Neural progenitor cell (in vitro differentiated cells): ENCODE measurements around the gene HDDC2. TPM values are rescaled to one million over a fixed set of nuclear protein-coding genes. Genes with fewer than 3 reads are reported as not detected.

Source experiments
- DNase-seq: peaks from one replicate; pipeline ENCODE4 v3.0.0-alpha.2; 2016; ENCODE audit warnings: low spot score
- H2AFZ ChIP-seq: fragments of 200-600 bp; sonication (generic); replicated peaks from 2 replicates; pipeline ENCODE4 v1.6.1; 2016; ENCODE audit warnings: antibody characterized with exemption
- H3F3A ChIP-seq: fragments of 200-600 bp; sonication (generic); 2 replicates; pipeline ENCODE4 v1.6.1; 2016; ENCODE audit warnings: antibody characterized with exemption, low read depth
- H3K27ac ChIP-seq: fragments of 200-600 bp; sonication (generic); 2 replicates; pipeline ENCODE4 v1.5.1; 2016; ENCODE audit warnings: mild to moderate bottlenecking
- H3K27me3 ChIP-seq: fragments of 200-600 bp; sonication (generic); 2 replicates; pipeline ENCODE4 v1.6.1; 2016; ENCODE audit warnings: mild to moderate bottlenecking, moderate library complexity
- H3K36me3 ChIP-seq: fragments of 200-600 bp; sonication (generic); 2 replicates; pipeline ENCODE4 v1.5.1; 2016
- H3K4me1 ChIP-seq: fragments of 200-600 bp; sonication (generic); 2 replicates; pipeline ENCODE4 v1.6.1; 2016; ENCODE audit warnings: mixed run types
- H3K4me2 ChIP-seq: fragments of 200-600 bp; sonication (generic); 2 replicates; pipeline ENCODE4 v1.6.1; 2016
- H3K4me3 ChIP-seq: fragments of 200-600 bp; sonication (generic); 2 replicates; pipeline ENCODE4 v1.5.1; 2016
- H3K79me2 ChIP-seq: fragments of 200-600 bp; sonication (generic); 2 replicates; pipeline ENCODE4 v1.6.1; 2016; ENCODE audit warnings: low read depth
- H3K9ac ChIP-seq: fragments of 200-600 bp; sonication (generic); 2 replicates; pipeline ENCODE4 v1.6.1; 2016
- H3K9me3 ChIP-seq: fragments of 200-600 bp; sonication (generic); 2 replicates; pipeline ENCODE4 v1.5.1; 2016; ENCODE audit warnings: low read depth
- H4K20me1 ChIP-seq: fragments of 200-600 bp; sonication (generic); 2 replicates; pipeline ENCODE4 v1.6.1; 2016; ENCODE audit warnings: low read depth
- H3K27ac Mint-ChIP-seq: 3 replicates; pipeline ENCODE4 v1.8.0; 2021; ENCODE audit warnings: mixed read lengths
- H3K27me3 Mint-ChIP-seq: 2 replicates; pipeline ENCODE4 v1.8.0; 2022; ENCODE audit warnings: low read depth, mild to moderate bottlenecking, inconsistent platforms, moderate library complexity, mixed read lengths; ENCODE audit not compliant: insufficient read depth
- H3K36me3 Mint-ChIP-seq: 3 replicates; pipeline ENCODE4 v1.8.0; 2021; ENCODE audit warnings: mixed read lengths
- H3K4me1 Mint-ChIP-seq: 3 replicates; pipeline ENCODE4 v1.8.0; 2021; ENCODE audit warnings: mixed read lengths
- H3K4me3 Mint-ChIP-seq: 3 replicates; pipeline ENCODE4 v1.8.0; 2021; ENCODE audit warnings: mild to moderate bottlenecking, moderate library complexity, mixed read lengths
- H3K9me3 Mint-ChIP-seq: 3 replicates; pipeline ENCODE4 v1.8.0; 2020; ENCODE audit warnings: mixed read lengths
- EZH2 ChIP-seq: fragments of 200-600 bp; sonication (generic); IDR thresholded peaks from 2 replicates; pipeline ENCODE4 v1.6.1; 2017; ENCODE audit warnings: antibody characterized with exemption, mild to moderate bottlenecking, moderate library complexity
- EZH2phosphoT487 ChIP-seq: fragments of 200-600 bp; sonication (generic); IDR thresholded peaks from 2 replicates; pipeline ENCODE4 v1.6.1; 2017; ENCODE audit warnings: antibody characterized with exemption
- total RNA-seq: library from RNA; depleted of rRNA; stranded (reverse); fragments of >200 nt; gene quantifications from 2 replicates; pipeline ENCODE4 v1.2.3, GENCODE V29; 2015; ENCODE audit warnings: low replicate concordance
- TF ChIP-seq, protein P1 (sequence below): fragments of 200-600 bp; sonication (generic); IDR thresholded peaks from 2 replicates; pipeline ENCODE4 v1.5.1; 2017; ENCODE audit warnings: antibody characterized with exemption, mild to moderate bottlenecking

Gene HDDC2
- total RNA-seq, 1 donor from 2014 or later = 114 TPM

DNA sequence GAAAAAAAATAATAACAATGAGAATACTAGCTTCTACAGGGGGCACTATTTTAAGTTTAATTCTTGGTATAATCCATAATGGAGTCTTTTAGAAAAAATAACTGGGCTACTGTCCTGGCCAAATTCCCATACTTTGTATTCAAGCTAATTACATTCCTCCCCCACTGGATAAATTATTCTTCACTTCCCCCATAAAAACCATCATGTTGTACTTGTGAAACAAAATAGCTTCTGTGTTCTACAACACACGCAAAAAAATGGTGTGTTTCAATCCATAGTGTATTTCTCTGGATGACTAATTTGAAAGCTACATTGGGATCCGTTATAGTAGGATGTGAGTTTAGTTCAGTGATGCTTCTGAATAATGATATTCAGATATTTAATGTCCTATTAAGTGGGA is 21.6 kb upstream of the HDDC2 start:
- Histone ChIP-seq H4K20me1 (no peaks in the 10 kb centered on the region), H3F3A (no peaks in the 10 kb centered on the region)
- peaks cover 4% of the 10 kb centered on the region for H3K27me3 Mint-ChIP-seq

DNA sequence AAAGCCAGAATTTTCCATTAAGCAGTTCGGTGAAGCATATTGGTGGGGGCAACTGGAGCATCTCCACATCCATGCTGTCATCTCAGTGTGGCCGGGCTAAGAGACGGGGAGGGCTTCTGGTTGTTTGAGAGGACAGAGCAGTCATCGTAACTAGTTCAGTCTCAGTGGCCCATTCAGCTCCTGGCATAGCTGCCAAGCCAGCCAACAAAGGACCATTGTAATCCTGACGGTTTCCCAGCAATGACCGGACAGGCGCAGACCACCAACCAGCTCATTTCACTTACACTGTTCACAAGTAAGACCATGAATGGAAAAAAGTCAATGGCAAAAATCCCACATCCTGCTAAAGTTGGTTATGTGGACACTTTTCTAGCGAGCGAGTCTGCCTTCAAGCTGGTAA is 14.9 kb upstream of the HDDC2 start:
- Histone ChIP-seq H3K9me3 (no peaks in the 10 kb centered on the region), H4K20me1 (no peaks in the 10 kb centered on the region), H3K9ac (no peak overlapping the region), H3K4me2 (no peak overlapping the region), H2AFZ (no peak overlapping the region), H3K4me1 (no peaks in the 10 kb centered on the region), H3K4me3 (no peak overlapping the region), H3F3A (no peaks in the 10 kb centered on the region), H3K36me3 (no peaks in the 10 kb centered on the region), H3K27ac (no peak overlapping the region), H3K27me3 (no peaks in the 10 kb centered on the region), H3K79me2 (no peaks in the 10 kb centered on the region)
- H3K36me3 Mint-ChIP-seq = no peaks in the 10 kb centered on the region
- TF ChIP-seq EZH2phosphoT487 (no peak), EZH2 (no peak)
- TF ChIP-seq, protein P1, sequence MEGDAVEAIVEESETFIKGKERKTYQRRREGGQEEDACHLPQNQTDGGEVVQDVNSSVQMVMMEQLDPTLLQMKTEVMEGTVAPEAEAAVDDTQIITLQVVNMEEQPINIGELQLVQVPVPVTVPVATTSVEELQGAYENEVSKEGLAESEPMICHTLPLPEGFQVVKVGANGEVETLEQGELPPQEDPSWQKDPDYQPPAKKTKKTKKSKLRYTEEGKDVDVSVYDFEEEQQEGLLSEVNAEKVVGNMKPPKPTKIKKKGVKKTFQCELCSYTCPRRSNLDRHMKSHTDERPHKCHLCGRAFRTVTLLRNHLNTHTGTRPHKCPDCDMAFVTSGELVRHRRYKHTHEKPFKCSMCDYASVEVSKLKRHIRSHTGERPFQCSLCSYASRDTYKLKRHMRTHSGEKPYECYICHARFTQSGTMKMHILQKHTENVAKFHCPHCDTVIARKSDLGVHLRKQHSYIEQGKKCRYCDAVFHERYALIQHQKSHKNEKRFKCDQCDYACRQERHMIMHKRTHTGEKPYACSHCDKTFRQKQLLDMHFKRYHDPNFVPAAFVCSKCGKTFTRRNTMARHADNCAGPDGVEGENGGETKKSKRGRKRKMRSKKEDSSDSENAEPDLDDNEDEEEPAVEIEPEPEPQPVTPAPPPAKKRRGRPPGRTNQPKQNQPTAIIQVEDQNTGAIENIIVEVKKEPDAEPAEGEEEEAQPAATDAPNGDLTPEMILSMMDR = no peak
- H3K4me1 Mint-ChIP-seq = peaks cover 7% of the 10 kb centered on the region
- DNase-seq = peak; percentile 67
- peaks cover 2% of the 10 kb centered on the region for H3K27me3 Mint-ChIP-seq
- no peaks in the 10 kb centered on the region for H3K9me3 Mint-ChIP-seq
- H3K27ac Mint-ChIP-seq = no peak overlapping the region
- H3K4me3 Mint-ChIP-seq = no peak overlapping the region

More for the DNA sequence above, 21.6 kb upstream of the HDDC2 start:
- no peaks in the 10 kb centered on the region for H3K36me3 ChIP-seq
- no peaks in the 10 kb centered on the region for H3K4me1 Mint-ChIP-seq
- TF ChIP-seq, protein P1 = no peak
- TF ChIP-seq EZH2 (no peak), EZH2phosphoT487 (no peak)
- H3K9me3 ChIP-seq = no peaks in the 10 kb centered on the region
- H3K4me1 ChIP-seq = no peaks in the 10 kb centered on the region
- no peaks in the 10 kb centered on the region for H3K9me3 Mint-ChIP-seq
- H3K27ac ChIP-seq = no peak overlapping the region
- no peaks in the 10 kb centered on the region for H3K36me3 Mint-ChIP-seq
- no peak overlapping the region for H3K4me2 ChIP-seq
- no peaks in the 10 kb centered on the region for H3K27me3 ChIP-seq
- no peak overlapping the region for H3K4me3 Mint-ChIP-seq
- H3K9ac ChIP-seq = no peak overlapping the region
- DNase-seq = no peak
- H2AFZ ChIP-seq = no peak overlapping the region
- H3K4me3 ChIP-seq = no peak overlapping the region
- H3K79me2 ChIP-seq = no peaks in the 10 kb centered on the region
- no peak overlapping the region for H3K27ac Mint-ChIP-seq

DNA sequence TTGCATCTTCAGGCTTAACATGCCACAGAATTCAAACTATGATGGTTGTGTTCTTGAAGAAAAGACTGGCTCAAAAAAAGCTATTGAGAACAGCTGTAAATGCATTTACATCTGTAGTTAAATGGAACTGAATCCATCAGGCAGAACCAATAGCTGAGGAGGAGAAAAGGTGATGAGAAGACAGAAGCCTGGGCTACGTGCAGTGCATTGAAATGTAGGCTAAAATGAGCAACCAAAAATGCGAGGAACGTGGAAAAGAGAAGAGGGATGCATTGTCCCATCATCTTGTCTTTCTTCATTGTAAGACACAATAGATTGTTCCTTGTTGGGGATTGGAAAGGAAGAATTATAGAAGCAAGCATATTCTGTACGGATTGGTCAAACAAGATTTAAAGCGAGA is 13.8 kb upstream of the HDDC2 start:
- no peak overlapping the region for H2AFZ ChIP-seq
- H3K9ac ChIP-seq = no peak overlapping the region
- no peaks in the 10 kb centered on the region for H3K36me3 Mint-ChIP-seq
- no peak overlapping the region for H3K4me3 Mint-ChIP-seq
- H3K27ac ChIP-seq = no peak overlapping the region
- H3K4me2 ChIP-seq = no peak overlapping the region
- no peaks in the 10 kb centered on the region for H4K20me1 ChIP-seq
- DNase-seq = no peak
- H3K27me3 Mint-ChIP-seq = peaks cover 2% of the 10 kb centered on the region
- H3F3A ChIP-seq = no peaks in the 10 kb centered on the region
- H3K4me3 ChIP-seq = no peak overlapping the region
- no peaks in the 10 kb centered on the region for H3K4me1 ChIP-seq
- no peaks in the 10 kb centered on the region for H3K9me3 Mint-ChIP-seq
- no peak overlapping the region for H3K27ac Mint-ChIP-seq
- TF ChIP-seq EZH2 (no peak), EZH2phosphoT487 (no peak)
- H3K4me1 Mint-ChIP-seq = peaks cover 9% of the 10 kb centered on the region
- H3K36me3 ChIP-seq = no peaks in the 10 kb centered on the region
- H3K27me3 ChIP-seq = no peaks in the 10 kb centered on the region
- H3K79me2 ChIP-seq = no peaks in the 10 kb centered on the region
- H3K9me3 ChIP-seq = no peaks in the 10 kb centered on the region

DNA sequence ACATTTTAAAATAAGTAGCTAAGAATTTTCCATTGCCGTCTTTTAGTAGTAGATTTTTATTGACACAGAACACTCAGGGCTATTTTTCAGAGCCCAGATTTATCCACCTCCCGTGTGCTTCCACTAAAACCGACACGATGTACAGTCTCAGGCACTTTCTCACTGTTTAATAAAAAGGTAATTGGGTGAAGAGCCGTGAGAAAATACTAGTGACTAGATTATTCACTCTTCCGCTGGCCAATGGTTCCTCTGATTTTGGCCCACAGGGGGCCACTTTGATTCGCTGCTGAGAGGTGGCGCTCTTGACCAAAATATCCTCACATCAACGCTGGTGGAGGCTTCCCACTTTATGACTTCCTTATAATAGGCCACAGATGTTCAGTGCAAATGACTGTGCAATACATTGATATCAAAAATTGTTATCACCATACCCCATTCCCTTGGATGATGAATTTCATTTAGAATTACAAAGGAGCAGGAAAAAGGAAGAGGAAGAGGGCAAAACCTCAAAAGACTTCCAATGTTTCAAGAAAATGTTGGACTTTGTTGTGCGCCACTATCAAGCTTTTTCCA is 12.3 kb upstream of the HDDC2 start:
- Mint-ChIP-seq H3K27me3 (peaks cover 2% of the 10 kb centered on the region), H3K27ac (no peak overlapping the region), H3K9me3 (no peaks in the 10 kb centered on the region), H3K4me3 (no peak overlapping the region), H3K4me1 (peaks cover 9% of the 10 kb centered on the region), H3K36me3 (no peaks in the 10 kb centered on the region)
- Histone ChIP-seq H3K27me3 (no peaks in the 10 kb centered on the region), H4K20me1 (no peaks in the 10 kb centered on the region), H3K9me3 (no peaks in the 10 kb centered on the region), H3K4me2 (no peak overlapping the region), H2AFZ (no peak overlapping the region), H3K36me3 (no peaks in the 10 kb centered on the region), H3K27ac (no peak overlapping the region), H3K79me2 (no peaks in the 10 kb centered on the region), H3K4me1 (no peaks in the 10 kb centered on the region), H3F3A (no peaks in the 10 kb centered on the region), H3K4me3 (no peak overlapping the region), H3K9ac (no peak overlapping the region)
- no peak for TF ChIP-seq EZH2
- TF ChIP-seq, protein P1 = peak; percentile 97
- no peak for TF ChIP-seq EZH2phosphoT487
- peak; percentile 78 for DNase-seq
